HG02763 (cell line): Measurements from ENCODE around the gene SYNDIG1.

Experiments used
- ATAC-seq: cut with Tn5 transposase; IDR thresholded peaks from one replicate; pipeline ENCODE4 v1.9.1; 2021; ENCODE audit warnings: mild to moderate bottlenecking, moderate library complexity; ENCODE audit not compliant: unreplicated experiment

Gene SYNDIG1

GRCh38 chr20:24560571-24561491, 91.4 kb downstream of the SYNDIG1 start:
- no peak for ATAC-seq

GRCh38 chr20:24565835-24566351, 96.5 kb downstream of the SYNDIG1 start:
- ATAC-seq: no peak

- ATAC-seq: no peak
These were observed 97.2 kb downstream of the SYNDIG1 start for GRCh38 chr20:24566656-24567055.

- ATAC-seq: no peak
These were observed 98.1 kb downstream of the SYNDIG1 start for GRCh38 chr20:24567508-24567907.

- ATAC-seq: no peak
These were observed 99.4 kb downstream of the SYNDIG1 start for GRCh38 chr20:24568842-24569241.

GRCh38 chr20:24571159-24571558, 101.7 kb downstream of the SYNDIG1 start:
- ATAC-seq: no peak

GRCh38 chr20:24572140-24572539, 102.7 kb downstream of the SYNDIG1 start:
- no peak for ATAC-seq

- no peak for ATAC-seq
These were observed 103.4 kb downstream of the SYNDIG1 start for GRCh38 chr20:24572862-24573261.

GRCh38 chr20:24573557-24573956, 104.1 kb downstream of the SYNDIG1 start:
- ATAC-seq: no peak

- no peak for ATAC-seq
These were observed 104.9 kb downstream of the SYNDIG1 start for GRCh38 chr20:24574307-24574706.

- ATAC-seq: no peak
These were observed 105.4 kb downstream of the SYNDIG1 start for GRCh38 chr20:24574797-24575196.

- no peak for ATAC-seq
These were observed 106.4 kb downstream of the SYNDIG1 start for GRCh38 chr20:24575811-24576210.

GRCh38 chr20:24576447-24576846, 107.0 kb downstream of the SYNDIG1 start:
- ATAC-seq: no peak

- ATAC-seq: no peak
These were observed 108.0 kb downstream of the SYNDIG1 start for GRCh38 chr20:24577271-24577909.

- no peak for ATAC-seq
These were observed 109.4 kb downstream of the SYNDIG1 start for GRCh38 chr20:24578567-24579415.

- ATAC-seq: no peak
These were observed 110.0 kb downstream of the SYNDIG1 start for GRCh38 chr20:24579475-24579874.

- no peak for ATAC-seq
These were observed 110.6 kb downstream of the SYNDIG1 start for GRCh38 chr20:24580006-24580405.

- no peak for ATAC-seq
These were observed 111.4 kb downstream of the SYNDIG1 start for GRCh38 chr20:24580855-24581254.

GRCh38 chr20:24581443-24582170, 112.2 kb downstream of the SYNDIG1 start:
- ATAC-seq: no peak
